ENCODE measurements around the gene IL23R. TPM values are rescaled to one million over a fixed set of nuclear protein-coding genes. Genes with fewer than 3 reads are reported as not detected.
"Not testable (repeated sequence)": the region's sequence is repeated elsewhere in the genome, so short reads cannot be mapped to it uniquely, and the experiment has no call there.

Gene IL23R
- total RNA-seq, 1 donor from 2014 or later: not detected

DNA sequence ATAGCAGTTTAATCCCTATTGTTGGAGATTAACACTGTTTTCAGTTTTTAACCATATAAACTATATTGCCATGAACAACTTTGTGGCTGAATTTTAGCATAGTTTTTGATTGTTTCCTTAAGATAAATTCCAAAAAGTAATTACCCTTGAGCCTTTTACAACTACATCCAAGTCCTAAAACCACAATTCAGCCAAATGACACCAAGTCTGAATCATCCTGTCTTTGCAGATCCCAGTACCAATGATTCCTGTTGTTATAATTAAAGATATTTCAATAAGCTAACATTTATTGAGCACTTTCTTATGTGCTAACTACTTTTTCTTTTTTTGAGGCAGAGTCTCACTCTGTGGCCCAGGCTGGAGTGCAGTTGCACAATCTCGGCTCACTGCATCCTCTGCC, 35.6 kb downstream of the IL23R start:
- no peak overlapping the region for H3K4me3 ChIP-seq (ENCODE audit: low read depth, low read length)
- no peak for DNase-seq (ENCODE audit: low read depth)
- TF ChIP-seq, protein P1, sequence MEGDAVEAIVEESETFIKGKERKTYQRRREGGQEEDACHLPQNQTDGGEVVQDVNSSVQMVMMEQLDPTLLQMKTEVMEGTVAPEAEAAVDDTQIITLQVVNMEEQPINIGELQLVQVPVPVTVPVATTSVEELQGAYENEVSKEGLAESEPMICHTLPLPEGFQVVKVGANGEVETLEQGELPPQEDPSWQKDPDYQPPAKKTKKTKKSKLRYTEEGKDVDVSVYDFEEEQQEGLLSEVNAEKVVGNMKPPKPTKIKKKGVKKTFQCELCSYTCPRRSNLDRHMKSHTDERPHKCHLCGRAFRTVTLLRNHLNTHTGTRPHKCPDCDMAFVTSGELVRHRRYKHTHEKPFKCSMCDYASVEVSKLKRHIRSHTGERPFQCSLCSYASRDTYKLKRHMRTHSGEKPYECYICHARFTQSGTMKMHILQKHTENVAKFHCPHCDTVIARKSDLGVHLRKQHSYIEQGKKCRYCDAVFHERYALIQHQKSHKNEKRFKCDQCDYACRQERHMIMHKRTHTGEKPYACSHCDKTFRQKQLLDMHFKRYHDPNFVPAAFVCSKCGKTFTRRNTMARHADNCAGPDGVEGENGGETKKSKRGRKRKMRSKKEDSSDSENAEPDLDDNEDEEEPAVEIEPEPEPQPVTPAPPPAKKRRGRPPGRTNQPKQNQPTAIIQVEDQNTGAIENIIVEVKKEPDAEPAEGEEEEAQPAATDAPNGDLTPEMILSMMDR (conservative IDR thresholded peaks at IDR 0.05; ENCODE audit: low read depth, low read length): no peak

DNA sequence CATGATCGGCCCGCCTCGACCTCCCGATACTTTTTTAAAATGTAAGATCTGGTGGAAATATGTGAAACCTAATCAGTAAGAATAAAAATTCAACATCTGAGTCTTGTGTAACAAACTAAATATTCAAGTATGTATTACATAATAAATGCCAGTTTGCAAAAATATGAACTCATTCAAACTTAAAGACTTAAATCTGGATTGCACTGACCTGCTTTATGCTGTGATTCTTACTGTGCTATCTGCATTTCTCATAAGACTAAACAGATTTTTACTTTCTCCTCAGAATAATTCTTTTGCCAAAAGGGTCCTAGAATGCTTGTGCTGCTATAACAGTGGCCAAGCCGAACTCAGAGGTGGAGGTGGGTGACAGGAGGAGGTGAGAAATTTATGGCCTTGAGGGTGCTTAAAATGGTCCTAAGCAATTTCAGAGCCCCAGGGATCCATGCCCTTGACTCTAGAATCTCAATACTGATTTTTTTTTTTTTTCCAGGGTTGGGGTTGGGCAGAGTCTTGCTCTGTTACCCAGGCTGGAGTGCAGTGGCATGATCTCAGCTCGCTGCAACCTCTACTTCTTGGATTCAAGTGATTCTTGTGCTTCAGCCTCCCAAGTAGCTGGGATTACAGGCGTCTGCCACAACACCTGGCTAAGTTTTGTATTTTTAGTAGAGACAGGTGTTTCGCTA, 38.2 kb downstream of the IL23R start:
- TF ChIP-seq, protein P1 (conservative IDR thresholded peaks at IDR 0.05; ENCODE audit: low read depth, low read length): no peak
- DNase-seq (ENCODE audit: low read depth): no peak
- H3K4me3 ChIP-seq (ENCODE audit: low read depth, low read length): no peak overlapping the region

DNA sequence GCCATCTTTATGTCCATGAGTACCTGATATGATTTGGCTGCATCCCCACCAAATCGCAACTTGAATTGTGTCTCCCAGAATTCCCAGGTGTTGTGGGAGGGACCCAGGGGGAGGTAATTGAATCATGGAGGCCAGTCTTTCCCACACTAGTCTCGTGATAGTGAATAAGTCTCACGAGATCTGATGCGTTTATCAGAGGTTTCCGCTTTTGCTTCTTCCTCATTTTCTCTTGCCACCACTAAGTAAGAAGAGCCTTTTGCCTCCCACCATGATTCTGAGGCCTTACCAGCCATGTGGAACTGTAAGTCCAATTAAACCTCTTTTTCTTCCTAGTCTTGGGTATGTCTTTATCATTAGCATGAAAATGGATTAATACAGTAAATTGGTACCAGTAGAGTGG, 41.1 kb downstream of the IL23R start:
- not testable (repeated sequence) for H3K4me3 ChIP-seq (ENCODE audit: low read depth, low read length); DNase-seq (ENCODE audit: low read depth)

DNA sequence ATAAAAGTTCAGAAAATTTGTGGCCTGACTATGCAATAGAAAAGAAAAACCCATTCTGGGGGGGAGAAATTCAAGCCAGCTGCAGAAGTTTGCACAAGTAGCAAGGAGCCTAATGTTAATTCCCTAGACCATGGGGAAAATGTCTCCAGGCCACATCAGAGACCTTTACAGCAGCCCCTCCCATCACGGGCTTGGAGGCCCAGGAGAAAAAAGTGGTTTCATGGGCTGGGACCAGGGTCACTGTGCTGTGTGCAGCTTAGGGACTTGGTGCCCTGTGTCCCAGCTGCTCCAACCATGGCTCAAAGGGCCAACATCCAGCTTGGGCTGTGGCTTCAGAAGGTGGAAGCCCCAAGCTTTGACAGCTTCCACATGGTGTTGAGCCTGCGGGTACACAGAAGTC, 42.0 kb downstream of the IL23R start:
- DNase-seq (ENCODE audit: low read depth): no peak
- TF ChIP-seq, protein P1 (conservative IDR thresholded peaks at IDR 0.05; ENCODE audit: low read depth, low read length): no peak
- H3K4me3 ChIP-seq (ENCODE audit: low read depth, low read length): no peak overlapping the region

DNA sequence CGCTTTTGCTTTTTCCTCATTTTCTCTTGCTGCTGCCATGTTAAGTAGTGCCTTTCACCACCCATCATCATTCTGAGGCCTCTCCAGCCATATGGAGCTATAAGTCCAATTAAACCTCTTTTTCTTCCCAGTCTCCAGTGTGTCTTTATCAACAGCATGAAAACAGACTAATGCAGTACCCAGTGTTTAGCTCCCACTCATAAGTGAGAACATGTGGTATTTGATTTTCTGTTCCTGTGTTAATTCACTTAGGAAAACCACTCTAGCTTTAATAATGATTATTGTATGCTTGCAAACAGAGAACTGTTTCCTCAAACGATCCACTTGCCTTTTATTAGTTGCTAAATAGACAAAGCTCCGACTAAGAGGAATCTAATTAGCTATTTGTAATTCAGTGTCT, 43.3 kb downstream of the IL23R start:
- H3K4me3 ChIP-seq (ENCODE audit: low read depth, low read length): no peak overlapping the region
- DNase-seq (ENCODE audit: low read depth): no peak
- TF ChIP-seq, protein P1 (conservative IDR thresholded peaks at IDR 0.05; ENCODE audit: low read depth, low read length): no peak

DNA sequence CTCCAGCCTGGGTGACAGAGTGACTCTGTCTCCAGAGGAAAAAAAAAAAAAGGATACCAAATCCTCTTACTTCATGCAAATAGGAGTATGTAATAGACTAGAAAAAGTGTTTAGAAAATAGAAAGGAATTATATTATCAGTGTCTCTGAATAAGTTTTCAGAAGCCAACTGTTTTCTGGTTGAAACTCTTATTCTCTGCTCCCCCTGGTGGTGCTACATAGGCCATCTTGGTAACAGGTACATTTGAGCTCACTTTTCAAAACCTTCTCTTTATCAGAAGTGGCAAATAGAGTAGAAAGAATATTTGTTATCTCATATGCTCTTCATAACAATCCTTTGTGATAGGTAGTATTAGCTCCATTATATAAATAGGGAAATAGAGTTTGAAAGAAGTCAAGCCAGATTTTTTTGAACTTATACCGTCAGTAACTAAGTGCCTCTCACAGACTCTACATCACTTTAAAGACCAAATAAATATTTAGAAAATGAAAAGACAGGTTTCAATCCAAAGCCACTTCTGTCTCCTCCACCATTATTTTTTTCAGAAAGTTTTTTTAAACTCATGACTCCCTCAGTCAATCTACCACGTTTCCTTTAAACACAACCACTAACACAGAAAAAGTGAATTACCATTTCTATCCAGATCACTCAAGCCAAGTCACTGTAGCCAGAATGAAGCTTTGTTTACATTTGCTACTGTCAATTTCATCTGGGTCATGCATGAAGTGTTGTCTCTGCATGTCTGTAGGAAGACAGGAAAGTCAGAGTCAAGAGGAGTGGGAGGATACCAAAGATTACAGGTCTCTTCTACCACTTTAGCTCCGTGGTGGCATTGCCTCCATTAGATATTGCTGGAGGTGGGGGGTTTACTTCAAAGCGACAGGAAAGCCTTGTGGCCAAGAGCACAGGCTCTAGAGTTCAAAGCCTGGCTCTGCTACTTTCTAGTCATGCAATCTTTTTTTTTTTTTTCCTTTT, 45.6 kb downstream of the IL23R start:
- H3K4me3 ChIP-seq (ENCODE audit: low read depth, low read length): no peak overlapping the region
- DNase-seq (ENCODE audit: low read depth): no peak
- TF ChIP-seq, protein P1 (conservative IDR thresholded peaks at IDR 0.05; ENCODE audit: low read depth, low read length): peak; percentile 72

DNA sequence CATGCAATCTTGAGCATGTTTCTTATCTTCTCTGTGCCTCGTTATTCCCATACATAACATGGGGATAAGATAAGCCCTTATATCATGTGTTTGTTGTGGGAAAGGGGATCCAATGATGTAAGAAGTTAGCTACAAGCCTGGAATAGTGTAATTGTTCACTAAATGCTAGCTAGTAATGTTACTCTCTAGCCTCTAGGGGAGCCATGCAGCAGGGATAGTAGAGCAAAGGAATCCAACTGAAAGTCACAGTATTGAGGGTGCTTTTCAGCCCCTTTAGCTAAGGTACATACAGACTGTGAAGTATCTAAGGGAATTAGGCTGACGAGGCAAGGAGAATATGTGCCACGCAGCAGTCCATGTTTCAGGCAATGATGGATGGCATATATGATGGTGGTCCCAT, 46.9 kb downstream of the IL23R start:
- TF ChIP-seq, protein P1 (conservative IDR thresholded peaks at IDR 0.05; ENCODE audit: low read depth, low read length): peak; percentile 72
- no peak overlapping the region for H3K4me3 ChIP-seq (ENCODE audit: low read depth, low read length)
- no peak for DNase-seq (ENCODE audit: low read depth)
